HepG2 (cell line): ENCODE data around the gene LMTK2. TPM values are rescaled to one million over a fixed set of nuclear protein-coding genes. Genes with fewer than 3 reads are reported as not detected.

Source experiments
- ATAC-seq: fragments of 200-7000 bp; cut with Tn5 transposase; 3 replicates; pipeline ENCODE4 v1.9.1; 2020; ENCODE audit warnings: mild to moderate bottlenecking, moderate library complexity
- BruUV-seq: library from RNA; stranded (reverse); fragments of 400-500 nt; replicated peaks from 2 replicates; lab custom pipeline; 2021; lab: Mats Ljungman, UMichigan
- CTCF ChIA-PET: fragments of 300-600 bp; formaldehyde crosslinking; extraction: SDS; loops from one replicate; lab custom pipeline; 2021; ENCODE audit warnings: low total read pairs, inconsistent platforms, low intra/inter-chr PET ratio; lab: Yijun Ruan, JAX
- POLR2A ChIA-PET: fragments of 350-600 bp; sonication (Branson Sonifier 250); formaldehyde crosslinking; loops from one replicate; lab custom pipeline; 2020; ENCODE audit warnings: antibody characterized with exemption, inconsistent platforms; lab: Yijun Ruan, JAX
- DNase-seq: peaks from one replicate; pipeline ENCODE4 v3.0.0-alpha.2; 2015; ENCODE audit warnings: low spot score
- FAIRE-seq: peaks from 3 replicates; lab custom pipeline; 2011; peaks lifted over from hg19 to GRCh38; lab: Jason Lieb, UNC
- H2AFZ ChIP-seq: one replicate; pipeline ENCODE4 v1.6.1; 2011; ENCODE audit warnings: low read length, inconsistent platforms
- H3K27ac ChIP-seq: fragments of 300-600 bp; 3 replicates; pipeline ENCODE4 v1.8.0; 2011; ENCODE audit warnings: mixed run types, mild to moderate bottlenecking, mixed read lengths, low read length, inconsistent platforms; ENCODE audit not compliant: insufficient read depth; ENCODE audit errors: extremely low read length
- H3K27me3 ChIP-seq, 2 experiments: fragments of 200-600 bp in 1 of 2; 2 replicates in 1 of 2; 3 replicates in 1 of 2; pipeline versions ENCODE4 v1.6.0 to v1.8.0; 2011; ENCODE audit warnings: low read length in 2 of 2, mild to moderate bottlenecking in 2 of 2, moderate library complexity in 2 of 2, inconsistent platforms in 1 of 2; ENCODE audit not compliant: insufficient read depth in 2 of 2, control insufficient read depth in 1 of 2
- H3K36me3 ChIP-seq, 2 experiments: fragments of 200-600 bp in 1 of 2; replicated peaks in 1 of 2; 2 replicates in 1 of 2; 3 replicates in 1 of 2; pipeline versions ENCODE4 v1.5.1 to v1.8.0; 2011; ENCODE audit warnings: low read length in 2 of 2, inconsistent platforms in 1 of 2; ENCODE audit not compliant: insufficient read depth in 2 of 2, control insufficient read depth in 1 of 2
- H3K4me1 ChIP-seq: 2 replicates; pipeline ENCODE4 v1.5.1; 2012; ENCODE audit warnings: low read length, inconsistent platforms; ENCODE audit not compliant: insufficient read depth
- H3K4me2 ChIP-seq: 2 replicates; pipeline ENCODE4 v1.6.0; 2011; ENCODE audit warnings: low read depth, low read length, inconsistent platforms
- H3K4me3 ChIP-seq, 3 experiments: fragments of 200-600 bp in 1 of 3; sonication (generic), shearing (Covaris generic) in 1 of 3; replicated peaks in 1 of 3; 2 replicates each; pipeline ENCODE4 v1.5.1; 2011 to 2016; ENCODE audit warnings: low read length in 3 of 3, inconsistent platforms in 2 of 3, low read depth in 2 of 3, mild to moderate bottlenecking in 2 of 3, control low read depth in 1 of 3, mixed read lengths in 1 of 3; ENCODE audit not compliant: insufficient read depth in 1 of 3
- H3K79me2 ChIP-seq: one replicate; pipeline ENCODE4 v1.6.1; 2011; ENCODE audit warnings: low read length, inconsistent platforms; ENCODE audit not compliant: insufficient read depth
- H3K9ac ChIP-seq: 2 replicates; pipeline ENCODE4 v1.6.0; 2011; ENCODE audit warnings: mild to moderate bottlenecking, low read depth, low read length, inconsistent platforms; ENCODE audit not compliant: insufficient read depth
- H3K9me3 ChIP-seq: 2 replicates; pipeline ENCODE4 v1.5.1; 2012; ENCODE audit warnings: mild to moderate bottlenecking, low read length
- H4K20me1 ChIP-seq: 2 replicates; pipeline ENCODE4 v1.6.0; 2011; ENCODE audit warnings: inconsistent platforms, mild to moderate bottlenecking, low read length, moderate library complexity; ENCODE audit not compliant: insufficient read depth
- E2F5 ChIP-seq: sonication (generic); formaldehyde crosslinking; conservative IDR thresholded peaks from 2 replicates; pipeline ENCODE4 v1.4.0; 2020; ENCODE audit warnings: missing genetic modification reagents
- EZH2 ChIP-seq: conservative IDR thresholded peaks from 2 replicates; pipeline ENCODE4 v1.6.1; 2012; ENCODE audit warnings: mild to moderate bottlenecking, low read depth, low read length, moderate library complexity
- GABPB1 ChIP-seq: IDR thresholded peaks from 2 replicates; pipeline ENCODE4 v1.6.1; 2016; ENCODE audit warnings: mild to moderate bottlenecking, missing genetic modification reagents, moderate library complexity, missing compliant biosample characterization
- MED8 ChIP-seq: sonication (generic); formaldehyde crosslinking; IDR thresholded peaks from 2 replicates; pipeline ENCODE4 v1.8.1; 2023; ENCODE audit warnings: mild to moderate bottlenecking, missing genetic modification reagents; ENCODE audit not compliant: insufficient replicate concordance
- MLLT10 ChIP-seq: sonication (generic); formaldehyde crosslinking; IDR thresholded peaks from 2 replicates; pipeline ENCODE4 v1.4.0; 2020; ENCODE audit warnings: missing genetic modification reagents
- NCOA2 ChIP-seq: sonication (generic); formaldehyde crosslinking; IDR thresholded peaks from 2 replicates; pipeline ENCODE4 v1.8.0; 2022; ENCODE audit warnings: inconsistent platforms
- POLR2A ChIP-seq, 2 experiments: IDR thresholded peaks; 2 replicates each; pipeline ENCODE4 v1.6.1; 2011; ENCODE audit warnings: low read depth in 2 of 2, low read length in 2 of 2, mild to moderate bottlenecking in 1 of 2, moderate library complexity in 1 of 2; ENCODE audit not compliant: insufficient read depth in 1 of 2
- POLR2G ChIP-seq: fragments of 200-400 bp; formaldehyde crosslinking; IDR thresholded peaks from 2 replicates; pipeline ENCODE4 v1.6.1; 2018; ENCODE audit warnings: mild to moderate bottlenecking, low read depth, low read length, moderate library complexity
- RBFOX2 ChIP-seq: fragments of 200-400 bp; formaldehyde crosslinking; IDR thresholded peaks from 2 replicates; pipeline ENCODE4 v1.6.1; 2017; ENCODE audit warnings: low read depth, mild to moderate bottlenecking, low read length
- ZNF160 ChIP-seq: sonication (generic); formaldehyde crosslinking; IDR thresholded peaks from 2 replicates; pipeline ENCODE4 v1.8.0; 2022; ENCODE audit warnings: mild to moderate bottlenecking, inconsistent platforms, missing genetic modification reagents
- ZNF326 ChIP-seq: sonication (generic); formaldehyde crosslinking; IDR thresholded peaks from 2 replicates; pipeline ENCODE4 v1.4.0; 2020; ENCODE audit warnings: missing genetic modification reagents, borderline replicate concordance
- ZNF44 ChIP-seq: sonication (generic); formaldehyde crosslinking; IDR thresholded peaks from 2 replicates; pipeline ENCODE4 v1.5.1; 2020; ENCODE audit warnings: mild to moderate bottlenecking, missing genetic modification reagents
- ZNF460 ChIP-seq: sonication (generic); formaldehyde crosslinking; IDR thresholded peaks from 2 replicates; pipeline ENCODE4 v1.5.1; 2020; ENCODE audit warnings: missing genetic modification reagents, mild to moderate bottlenecking, borderline replicate concordance
- ZNF609 ChIP-seq: sonication (generic); formaldehyde crosslinking; IDR thresholded peaks from 2 replicates; pipeline ENCODE4 v1.4.0; 2020; ENCODE audit warnings: mild to moderate bottlenecking, missing genetic modification reagents, borderline replicate concordance
- ZSCAN22 ChIP-seq: sonication (generic); formaldehyde crosslinking; IDR thresholded peaks from 2 replicates; pipeline ENCODE4 v1.4.0; 2020; ENCODE audit warnings: mild to moderate bottlenecking, missing genetic modification reagents
- WGBS: methylation state at CpG from one replicate; pipeline ENCODE4 v1.1.6; 2017; ENCODE audit warnings: low lambda C conversion rate; 5-methylcytosine and 5-hydroxymethylcytosine counted together
- in situ Hi-C: cut with HindIII; loops from 2 replicates; pipeline ENCODE4 v1.10.0; 2017; ENCODE audit warnings: low pct_unique_long_range_greater_than_20kb; ENCODE audit not compliant: extremely low pct_ligation_motif_present
- intact Hi-C: fragments of 100-400 bp; cut with micrococcal nuclease; formaldehyde crosslinking; loops from one replicate; pipeline ENCODE4 v1.10.0; 2022; ENCODE audit not compliant: unreplicated experiment
- polyA plus RNA-seq, 8 experiments: library from polyadenylated mRNA; depleted of rRNA in 3 of 8; stranded (reverse) in 7 of 8; unstranded in 1 of 8; fragments of >200 nt; fragmentation: Illumina TruSeq in 4 of 8; extraction: Trizol in 4 of 8; gene quantifications; 2 replicates each; pipeline versions ENCODE4 v1.2.1 to v1.2.3, GENCODE V29; 2011 to 2016; ENCODE audit warnings: low read depth in 4 of 8, missing spikeins in 1 of 8, mixed read lengths in 1 of 8; ENCODE audit not compliant: insufficient read depth in 1 of 8
- total RNA-seq, 5 experiments: library from RNA; depleted of rRNA; stranded (reverse); fragments of >200 nt; fragmentation: Illumina TruSeq; extraction: Trizol; gene quantifications; 2 replicates each; pipeline ENCODE4 v1.2.3, GENCODE V29; 2016; ENCODE audit warnings: low read depth in 1 of 5
- TF ChIP-seq, protein P1 (sequence below): IDR thresholded peaks from 2 replicates; pipeline ENCODE4 v1.6.1; 2016; ENCODE audit warnings: low read depth, control low read depth

LMTK2 gene
- total and polyA plus RNA-seq, 2 of the 13 experiments (the other 11 are each of a cell fraction or from before 2014, with no cell fraction given), result 9.5 to 11.7 TPM

DNA sequence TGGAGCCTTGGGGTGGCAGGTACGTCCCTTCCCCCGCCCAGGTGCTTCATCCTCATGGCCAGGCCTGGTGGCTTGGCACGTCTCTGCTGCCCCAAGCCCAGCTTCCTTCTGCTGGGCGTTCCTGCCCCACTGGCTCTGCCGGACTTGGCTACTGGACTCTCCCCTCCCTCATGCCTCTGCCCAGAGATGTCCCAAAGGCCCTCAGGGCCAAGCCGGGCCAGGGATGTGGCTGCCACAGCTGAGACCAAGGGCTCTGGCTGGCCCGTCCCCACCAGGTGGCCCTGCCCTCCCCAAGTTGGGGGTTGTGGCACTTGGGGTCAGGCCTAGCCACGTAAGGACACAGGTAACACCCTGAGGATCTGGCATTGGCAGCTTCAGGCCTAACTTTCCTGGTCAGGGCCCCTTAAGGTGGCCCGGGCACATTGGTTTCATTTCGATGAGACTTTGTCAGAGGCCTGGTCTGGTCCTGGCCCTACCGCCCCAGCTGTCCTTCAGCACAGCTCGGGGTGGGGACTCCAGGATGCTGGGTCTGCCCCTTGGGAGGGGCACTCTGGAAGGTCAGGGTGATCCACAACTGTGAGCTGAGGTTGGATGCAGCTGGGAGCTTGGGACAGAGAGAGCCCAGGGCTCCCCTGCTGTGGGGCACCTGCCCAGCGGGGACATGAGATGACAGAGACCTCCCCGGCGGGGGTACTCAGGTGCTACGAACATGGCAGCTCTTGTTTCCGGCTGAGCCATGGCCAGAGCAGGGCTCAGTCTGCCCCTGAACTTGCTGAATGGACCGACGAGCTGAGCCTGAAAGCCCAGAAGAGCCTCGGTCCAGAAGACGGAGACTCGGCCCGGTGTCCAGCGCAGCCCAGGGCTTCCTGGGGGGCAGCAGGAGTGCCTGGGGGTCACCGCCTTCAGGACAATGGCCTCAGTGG, 107.5 kb downstream of the LMTK2 start:
- Histone ChIP-seq H3K4me1 (peaks cover 35% of the 10 kb centered on the region), H3K4me3 (no peak overlapping the region), H2AFZ (no peak overlapping the region), H3K79me2 (no peaks in the 10 kb centered on the region), H3K27ac (no peak overlapping the region), H3K36me3 (no peaks in the 10 kb centered on the region; a peak in 1 of 5 replicates), H3K9ac (no peak overlapping the region), H3K4me2 (no peak overlapping the region), H4K20me1 (no peaks in the 10 kb centered on the region), H3K27me3 (no peaks in the 10 kb centered on the region), H3K9me3 (no peaks in the 10 kb centered on the region)
- DNase-seq (no peak), FAIRE-seq (no peak), ATAC-seq (no peak)
- no TSS peak for BruUV-seq
- intact Hi-C loops (no loop called here), in situ Hi-C loops (no loop called here)
- ChIA-PET CTCF (no interaction called here), POLR2A (no interaction called here)
- WGBS, result 93% methylated on average over 17 of the region's 25 CpGs
- TF ChIP-seq EZH2 (no peak), GABPB1 (CRISPR knock-in tag) (no peak), RBFOX2 (0 out of 2 replicates have a peak, but pooled peaks have one; percentile 3), ZNF160 (CRISPR knock-in tag) (no peak), MED8 (CRISPR knock-in tag) (no peak), POLR2G (0 out of 2 replicates have a peak, but pooled peaks have one; percentile 25), ZNF44 (CRISPR knock-in tag) (no peak), ZSCAN22 (CRISPR knock-in tag) (no peak), NCOA2 (CRISPR knock-in tag) (no peak), MLLT10 (CRISPR knock-in tag) (no peak), ZNF609 (CRISPR knock-in tag) (no peak), E2F5 (CRISPR knock-in tag) (no peak), ZNF326 (0 out of 2 replicates have a peak, but pooled peaks have one; percentile 32), ZNF460 (CRISPR knock-in tag) (no peak), POLR2A (IDR thresholded peaks at IDR 0.05; ENCODE audit: insufficient read depth in 1 of 2, low read depth in 2 of 2, low read length in 2 of 2) (0 out of 4 replicates have a peak, but pooled peaks of 1 of the 2 experiments have one; percentile 12)
- TF ChIP-seq, protein P1, sequence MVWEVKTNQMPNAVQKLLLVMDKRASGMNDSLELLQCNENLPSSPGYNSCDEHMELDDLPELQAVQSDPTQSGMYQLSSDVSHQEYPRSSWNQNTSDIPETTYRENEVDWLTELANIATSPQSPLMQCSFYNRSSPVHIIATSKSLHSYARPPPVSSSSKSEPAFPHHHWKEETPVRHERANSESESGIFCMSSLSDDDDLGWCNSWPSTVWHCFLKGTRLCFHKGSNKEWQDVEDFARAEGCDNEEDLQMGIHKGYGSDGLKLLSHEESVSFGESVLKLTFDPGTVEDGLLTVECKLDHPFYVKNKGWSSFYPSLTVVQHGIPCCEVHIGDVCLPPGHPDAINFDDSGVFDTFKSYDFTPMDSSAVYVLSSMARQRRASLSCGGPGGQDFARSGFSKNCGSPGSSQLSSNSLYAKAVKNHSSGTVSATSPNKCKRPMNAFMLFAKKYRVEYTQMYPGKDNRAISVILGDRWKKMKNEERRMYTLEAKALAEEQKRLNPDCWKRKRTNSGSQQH (CRISPR knock-in tag), result no peak
